ENCODE data around the gene SLC25A26. TPM values are rescaled to one million over a fixed set of nuclear protein-coding genes. Genes with fewer than 3 reads are reported as not detected.

SLC25A26 gene
- total RNA-seq, 1 donor from 2014 or later = 18.9 TPM

DNA sequence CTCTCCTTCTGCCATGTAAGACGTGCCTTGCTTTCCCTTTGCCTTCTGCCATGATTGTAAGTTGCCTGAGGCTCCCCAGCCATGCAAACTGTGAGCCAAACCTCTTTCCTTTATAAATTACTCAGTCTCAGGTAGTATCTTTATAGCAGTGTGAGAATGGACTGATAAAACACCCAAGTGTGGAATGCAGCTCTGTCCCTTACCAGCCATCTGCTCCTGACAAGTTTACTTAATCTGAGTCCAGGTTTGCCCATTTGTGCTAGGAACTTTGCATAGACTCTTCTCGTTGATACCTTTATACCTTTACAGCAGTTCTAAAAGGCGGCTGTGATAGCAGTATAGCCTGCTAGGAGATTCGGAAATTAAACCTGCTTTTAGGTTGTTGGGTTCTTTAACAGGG, 48.1 kb downstream of the SLC25A26 start:
- no peaks in the 10 kb centered on the region for H3K36me3 Mint-ChIP-seq (ENCODE audit: low read depth, unreplicated experiment)
- H3K27ac Mint-ChIP-seq (ENCODE audit: unreplicated experiment) = no peak overlapping the region
- H3K4me3 Mint-ChIP-seq (ENCODE audit: unreplicated experiment) = no peak overlapping the region
- no peaks in the 10 kb centered on the region for H3K9me3 Mint-ChIP-seq (ENCODE audit: unreplicated experiment)
- peaks cover 1% of the 10 kb centered on the region for H3K27me3 Mint-ChIP-seq (ENCODE audit: unreplicated experiment)
- no peak for DNase-seq (ENCODE audit: low spot score)
- H3K4me1 Mint-ChIP-seq (ENCODE audit: unreplicated experiment) = no peaks in the 10 kb centered on the region
- TF ChIP-seq, protein P1, sequence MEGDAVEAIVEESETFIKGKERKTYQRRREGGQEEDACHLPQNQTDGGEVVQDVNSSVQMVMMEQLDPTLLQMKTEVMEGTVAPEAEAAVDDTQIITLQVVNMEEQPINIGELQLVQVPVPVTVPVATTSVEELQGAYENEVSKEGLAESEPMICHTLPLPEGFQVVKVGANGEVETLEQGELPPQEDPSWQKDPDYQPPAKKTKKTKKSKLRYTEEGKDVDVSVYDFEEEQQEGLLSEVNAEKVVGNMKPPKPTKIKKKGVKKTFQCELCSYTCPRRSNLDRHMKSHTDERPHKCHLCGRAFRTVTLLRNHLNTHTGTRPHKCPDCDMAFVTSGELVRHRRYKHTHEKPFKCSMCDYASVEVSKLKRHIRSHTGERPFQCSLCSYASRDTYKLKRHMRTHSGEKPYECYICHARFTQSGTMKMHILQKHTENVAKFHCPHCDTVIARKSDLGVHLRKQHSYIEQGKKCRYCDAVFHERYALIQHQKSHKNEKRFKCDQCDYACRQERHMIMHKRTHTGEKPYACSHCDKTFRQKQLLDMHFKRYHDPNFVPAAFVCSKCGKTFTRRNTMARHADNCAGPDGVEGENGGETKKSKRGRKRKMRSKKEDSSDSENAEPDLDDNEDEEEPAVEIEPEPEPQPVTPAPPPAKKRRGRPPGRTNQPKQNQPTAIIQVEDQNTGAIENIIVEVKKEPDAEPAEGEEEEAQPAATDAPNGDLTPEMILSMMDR (IDR thresholded peaks at IDR 0.05; ENCODE audit: unreplicated experiment) = no peak

DNA sequence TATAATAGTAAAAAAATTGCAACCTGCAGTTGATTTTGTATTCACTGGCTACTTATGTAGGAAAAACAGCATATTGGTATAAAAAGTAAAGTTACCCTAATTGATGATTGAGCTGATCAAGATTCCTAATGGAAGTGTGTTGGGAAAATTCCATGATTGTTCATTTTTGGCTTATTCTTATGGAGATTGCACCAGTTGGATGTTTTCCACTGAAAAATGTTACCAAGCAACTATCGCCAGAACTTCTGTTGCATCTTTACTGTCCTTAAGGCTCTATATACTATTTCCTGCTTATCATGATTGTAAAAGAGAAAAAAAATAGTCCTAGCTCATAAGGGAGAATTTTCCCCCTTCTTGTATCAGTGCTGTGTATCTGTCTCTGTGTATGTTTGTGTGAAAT, 48.6 kb downstream of the SLC25A26 start:
- TF ChIP-seq, protein P1 (IDR thresholded peaks at IDR 0.05; ENCODE audit: unreplicated experiment) = no peak

DNA sequence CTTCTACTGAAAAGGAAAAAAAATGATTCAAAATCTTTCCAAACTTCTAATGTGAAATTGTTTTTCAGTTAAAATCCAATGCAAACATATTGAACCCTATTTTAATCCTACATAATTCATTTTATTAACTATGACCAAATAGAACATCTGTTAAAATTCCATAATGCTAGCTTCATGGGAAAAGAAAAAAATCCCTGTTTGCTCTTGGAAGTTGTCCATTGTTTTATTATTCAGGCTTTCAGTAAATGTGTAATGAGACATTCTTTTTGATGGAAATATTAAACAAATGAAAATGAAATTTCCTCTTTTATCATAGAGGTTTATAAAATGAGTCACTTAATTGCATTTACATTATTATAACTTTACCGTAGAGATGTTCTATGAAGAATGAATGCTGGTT, 49.5 kb downstream of the SLC25A26 start:
- peaks cover 1% of the 10 kb centered on the region for H3K27me3 Mint-ChIP-seq (ENCODE audit: unreplicated experiment)
- no peak overlapping the region for H3K4me3 Mint-ChIP-seq (ENCODE audit: unreplicated experiment)
- TF ChIP-seq, protein P1 (IDR thresholded peaks at IDR 0.05; ENCODE audit: unreplicated experiment) = no peak
- H3K36me3 Mint-ChIP-seq (ENCODE audit: low read depth, unreplicated experiment) = no peaks in the 10 kb centered on the region
- no peaks in the 10 kb centered on the region for H3K4me1 Mint-ChIP-seq (ENCODE audit: unreplicated experiment)
- H3K27ac Mint-ChIP-seq (ENCODE audit: unreplicated experiment) = no peak overlapping the region
- no peaks in the 10 kb centered on the region for H3K9me3 Mint-ChIP-seq (ENCODE audit: unreplicated experiment)
- no peak for DNase-seq (ENCODE audit: low spot score)

More for the DNA sequence above, 48.6 kb downstream of the SLC25A26 start:
- Mint-ChIP-seq H3K27me3 (ENCODE audit: unreplicated experiment) (peaks cover 1% of the 10 kb centered on the region), H3K9me3 (ENCODE audit: unreplicated experiment) (no peaks in the 10 kb centered on the region), H3K4me3 (ENCODE audit: unreplicated experiment) (no peak overlapping the region), H3K4me1 (ENCODE audit: unreplicated experiment) (no peaks in the 10 kb centered on the region), H3K36me3 (ENCODE audit: low read depth, unreplicated experiment) (no peaks in the 10 kb centered on the region), H3K27ac (ENCODE audit: unreplicated experiment) (no peak overlapping the region)
- no peak for DNase-seq (ENCODE audit: low spot score)

DNA sequence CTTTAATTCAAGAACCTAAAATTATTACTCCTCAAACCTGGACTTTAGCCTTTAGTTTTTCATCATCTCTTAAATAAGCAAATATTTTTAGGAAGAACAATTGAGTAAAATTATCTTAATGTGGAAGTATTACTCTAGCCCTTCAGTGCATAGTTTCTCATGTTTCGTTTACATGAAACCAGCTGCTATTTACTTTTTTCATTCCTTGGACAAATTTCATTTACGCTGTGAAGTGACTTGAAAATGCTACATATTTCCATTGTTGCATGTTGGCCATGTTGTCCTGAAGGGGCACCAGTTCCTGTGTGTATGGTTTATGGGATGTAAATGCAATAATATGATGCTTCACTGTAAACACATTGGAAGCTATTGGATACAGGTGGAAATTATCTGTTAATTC, 49.9 kb downstream of the SLC25A26 start:
- no peak for DNase-seq (ENCODE audit: low spot score)
- Mint-ChIP-seq H3K27ac (ENCODE audit: unreplicated experiment) (no peak overlapping the region), H3K27me3 (ENCODE audit: unreplicated experiment) (peaks cover 1% of the 10 kb centered on the region), H3K9me3 (ENCODE audit: unreplicated experiment) (no peaks in the 10 kb centered on the region), H3K4me3 (ENCODE audit: unreplicated experiment) (no peak overlapping the region), H3K4me1 (ENCODE audit: unreplicated experiment) (no peaks in the 10 kb centered on the region), H3K36me3 (ENCODE audit: low read depth, unreplicated experiment) (no peaks in the 10 kb centered on the region)
- TF ChIP-seq, protein P1 (IDR thresholded peaks at IDR 0.05; ENCODE audit: unreplicated experiment) = no peak

DNA sequence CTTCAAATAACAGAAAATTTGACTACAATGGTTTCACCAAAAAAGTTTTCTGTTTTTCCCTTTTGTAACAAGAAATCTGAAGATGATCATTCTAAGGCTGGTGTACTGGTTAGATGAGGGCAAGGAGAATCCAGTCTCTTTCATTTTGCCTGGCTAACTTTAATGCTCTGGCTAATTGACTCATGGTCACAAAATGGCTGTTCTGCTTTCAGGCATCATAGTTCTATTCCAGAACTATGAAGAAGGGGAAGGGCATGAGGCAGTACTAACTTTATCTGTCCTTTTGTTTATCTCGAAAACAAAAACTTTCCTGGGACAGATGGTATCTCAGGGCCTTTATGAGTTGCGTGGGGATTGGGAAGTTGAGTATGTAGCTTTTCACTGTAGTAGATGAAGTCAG, 50.4 kb downstream of the SLC25A26 start:
- no peak for DNase-seq (ENCODE audit: low spot score)
- TF ChIP-seq, protein P1 (IDR thresholded peaks at IDR 0.05; ENCODE audit: unreplicated experiment) = no peak
- H3K4me1 Mint-ChIP-seq (ENCODE audit: unreplicated experiment) = no peaks in the 10 kb centered on the region
- H3K27ac Mint-ChIP-seq (ENCODE audit: unreplicated experiment) = no peak overlapping the region
- peaks cover 1% of the 10 kb centered on the region for H3K27me3 Mint-ChIP-seq (ENCODE audit: unreplicated experiment)
- no peaks in the 10 kb centered on the region for H3K36me3 Mint-ChIP-seq (ENCODE audit: low read depth, unreplicated experiment)
- H3K4me3 Mint-ChIP-seq (ENCODE audit: unreplicated experiment) = no peak overlapping the region
- H3K9me3 Mint-ChIP-seq (ENCODE audit: unreplicated experiment) = no peaks in the 10 kb centered on the region

All from endothelial cell (in vitro differentiated cells).